SK-N-SH treated with all-trans-retinoic acid at 6 μM for 48 hours (cell line): ENCODE measurements around the gene CRTAP.

Source experiments
- ATAC-seq: fragments of 200-7000 bp; cut with Tn5 transposase; 3 replicates; pipeline ENCODE4 v1.9.1; 2020; ENCODE audit warnings: mild to moderate bottlenecking, moderate library complexity
- ARNTL ChIP-seq: fragments of 450-650 bp; formaldehyde crosslinking; IDR thresholded peaks from 2 replicates; pipeline ENCODE4 v1.5.0; 2020; ENCODE audit warnings: low read depth, mild to moderate bottlenecking, moderate library complexity, borderline replicate concordance
- BACH2 ChIP-seq: fragments of 250-450 bp; sonication (Bioruptor Pico); IDR thresholded peaks from 2 replicates; pipeline ENCODE4 v1.9.0; 2021; ENCODE audit warnings: mild to moderate bottlenecking, borderline replicate concordance
- CSDC2 ChIP-seq: fragments of 250-450 bp; sonication (Bioruptor Pico); IDR thresholded peaks from 2 replicates; pipeline ENCODE4 v1.5.0; 2020; ENCODE audit warnings: mild to moderate bottlenecking, moderate library complexity
- GLIS3 ChIP-seq: fragments of 250-450 bp; sonication (Bioruptor Pico); IDR thresholded peaks from 2 replicates; pipeline ENCODE4 v1.5.0; 2020; ENCODE audit warnings: mild to moderate bottlenecking, moderate library complexity
- ISL1 ChIP-seq: fragments of 250-450 bp; sonication (Bioruptor Pico); IDR thresholded peaks from 2 replicates; pipeline ENCODE4 v2.1.2; 2022; ENCODE audit warnings: mild to moderate bottlenecking, moderate library complexity
- POU6F1 ChIP-seq: fragments of 250-450 bp; sonication (Bioruptor Pico); IDR thresholded peaks from 2 replicates; pipeline ENCODE4 v1.8.0; 2021; ENCODE audit warnings: low read depth, mild to moderate bottlenecking, moderate library complexity, borderline replicate concordance
- RARB ChIP-seq: fragments of 250-450 bp; sonication (Bioruptor Pico); IDR thresholded peaks from 2 replicates; pipeline ENCODE4 v1.8.0; 2021; ENCODE audit warnings: mild to moderate bottlenecking, moderate library complexity
- SNAI2 ChIP-seq: fragments of 250-450 bp; sonication (Bioruptor Pico); IDR thresholded peaks from 2 replicates; pipeline ENCODE4 v1.5.0; 2020; ENCODE audit warnings: mild to moderate bottlenecking, moderate library complexity
- TCF4 ChIP-seq: fragments of 250-450 bp; sonication (Bioruptor Pico); IDR thresholded peaks from 2 replicates; pipeline ENCODE4 v1.8.0; 2021; ENCODE audit warnings: mild to moderate bottlenecking, moderate library complexity, borderline replicate concordance
- TOX ChIP-seq: fragments of 250-450 bp; sonication (Bioruptor Pico); IDR thresholded peaks from 2 replicates; pipeline ENCODE4 v1.8.0; 2021; ENCODE audit warnings: mild to moderate bottlenecking, moderate library complexity, borderline replicate concordance
- TSHZ2 ChIP-seq: fragments of 250-450 bp; sonication (Bioruptor Pico); IDR thresholded peaks from 2 replicates; pipeline ENCODE4 v1.5.0; 2020; ENCODE audit warnings: mild to moderate bottlenecking, moderate library complexity
- ZC3H10 ChIP-seq: fragments of 250-450 bp; sonication (Bioruptor Pico); IDR thresholded peaks from 2 replicates; pipeline ENCODE4 v1.5.1; 2021; ENCODE audit warnings: mild to moderate bottlenecking, moderate library complexity
- ZFP3 ChIP-seq: fragments of 250-450 bp; sonication (Bioruptor Pico); IDR thresholded peaks from 2 replicates; pipeline ENCODE4 v1.5.0; 2020; ENCODE audit warnings: mild to moderate bottlenecking, moderate library complexity
- ZFP30 ChIP-seq: fragments of 450-650 bp; formaldehyde crosslinking; IDR thresholded peaks from 2 replicates; pipeline ENCODE4 v1.5.0; 2022; ENCODE audit warnings: mild to moderate bottlenecking, moderate library complexity
- ZNF565 ChIP-seq: fragments of 450-650 bp; formaldehyde crosslinking; conservative IDR thresholded peaks from 2 replicates; pipeline ENCODE4 v1.5.0; 2020; ENCODE audit warnings: low read depth, mild to moderate bottlenecking, moderate library complexity
- TF ChIP-seq, protein P1 (sequence below): fragments of 250-450 bp; sonication (Bioruptor Pico); IDR thresholded peaks from 2 replicates; pipeline ENCODE4 v1.8.0; 2020; ENCODE audit warnings: mild to moderate bottlenecking, moderate library complexity, borderline replicate concordance
- TF ChIP-seq, protein P2 (sequence below): fragments of 250-450 bp; sonication (Bioruptor Pico); IDR thresholded peaks from 2 replicates; pipeline ENCODE4 v1.5.1; 2020; ENCODE audit warnings: low read depth, mild to moderate bottlenecking, moderate library complexity
- TF ChIP-seq, protein P3 (sequence below): fragments of 250-450 bp; sonication (Bioruptor Pico); IDR thresholded peaks from 2 replicates; pipeline ENCODE4 v1.5.1; 2021; ENCODE audit warnings: mild to moderate bottlenecking, moderate library complexity

The CRTAP gene

DNA sequence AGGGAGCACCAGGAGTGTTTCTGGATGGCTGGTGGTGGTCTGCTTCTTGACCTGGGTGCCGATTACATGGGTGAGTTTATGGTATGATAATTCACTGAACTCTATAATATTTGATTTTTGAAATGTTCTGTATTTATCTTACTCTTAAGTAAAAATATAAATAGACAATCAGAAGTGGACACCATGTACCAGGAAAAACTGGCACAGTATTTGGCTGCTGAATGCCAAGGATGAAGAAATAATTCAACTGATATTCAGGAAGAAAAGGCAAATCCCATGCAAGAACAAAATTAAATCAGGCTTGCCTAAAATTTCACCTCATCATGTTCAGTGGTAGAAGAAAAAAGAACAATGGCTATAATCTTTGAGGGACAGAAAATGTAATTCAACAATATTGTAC is 51.6 kb downstream of the CRTAP start (continued):
- TF ChIP-seq, protein P1, sequence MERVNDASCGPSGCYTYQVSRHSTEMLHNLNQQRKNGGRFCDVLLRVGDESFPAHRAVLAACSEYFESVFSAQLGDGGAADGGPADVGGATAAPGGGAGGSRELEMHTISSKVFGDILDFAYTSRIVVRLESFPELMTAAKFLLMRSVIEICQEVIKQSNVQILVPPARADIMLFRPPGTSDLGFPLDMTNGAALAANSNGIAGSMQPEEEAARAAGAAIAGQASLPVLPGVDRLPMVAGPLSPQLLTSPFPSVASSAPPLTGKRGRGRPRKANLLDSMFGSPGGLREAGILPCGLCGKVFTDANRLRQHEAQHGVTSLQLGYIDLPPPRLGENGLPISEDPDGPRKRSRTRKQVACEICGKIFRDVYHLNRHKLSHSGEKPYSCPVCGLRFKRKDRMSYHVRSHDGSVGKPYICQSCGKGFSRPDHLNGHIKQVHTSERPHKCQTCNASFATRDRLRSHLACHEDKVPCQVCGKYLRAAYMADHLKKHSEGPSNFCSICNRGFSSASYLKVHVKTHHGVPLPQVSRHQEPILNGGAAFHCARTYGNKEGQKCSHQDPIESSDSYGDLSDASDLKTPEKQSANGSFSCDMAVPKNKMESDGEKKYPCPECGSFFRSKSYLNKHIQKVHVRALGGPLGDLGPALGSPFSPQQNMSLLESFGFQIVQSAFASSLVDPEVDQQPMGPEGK = no peak
- TF ChIP-seq TSHZ2 (no peak), RARB (CRISPR knock-in tag) (no peak)
- TF ChIP-seq, all 23 proteins: peak for 0

DNA sequence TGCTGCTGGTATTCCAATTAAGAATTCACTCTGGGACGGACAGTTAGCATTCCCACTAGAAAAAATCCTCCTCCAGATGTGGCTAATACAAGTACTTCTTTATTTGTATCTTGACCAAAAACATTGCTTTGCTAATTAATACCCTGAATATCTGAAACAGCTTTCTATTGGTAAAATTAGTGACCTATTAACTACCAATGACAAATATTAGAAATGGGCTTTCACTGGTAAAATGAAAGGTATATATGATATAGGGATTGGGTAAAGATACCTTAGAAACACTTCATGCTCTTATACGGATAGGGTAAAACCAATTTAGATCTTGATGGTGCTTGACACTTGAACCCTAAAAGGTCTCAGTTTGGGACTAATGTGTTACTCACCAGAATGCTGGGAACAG is 52.3 kb downstream of the CRTAP start:
- no peak for ATAC-seq

DNA sequence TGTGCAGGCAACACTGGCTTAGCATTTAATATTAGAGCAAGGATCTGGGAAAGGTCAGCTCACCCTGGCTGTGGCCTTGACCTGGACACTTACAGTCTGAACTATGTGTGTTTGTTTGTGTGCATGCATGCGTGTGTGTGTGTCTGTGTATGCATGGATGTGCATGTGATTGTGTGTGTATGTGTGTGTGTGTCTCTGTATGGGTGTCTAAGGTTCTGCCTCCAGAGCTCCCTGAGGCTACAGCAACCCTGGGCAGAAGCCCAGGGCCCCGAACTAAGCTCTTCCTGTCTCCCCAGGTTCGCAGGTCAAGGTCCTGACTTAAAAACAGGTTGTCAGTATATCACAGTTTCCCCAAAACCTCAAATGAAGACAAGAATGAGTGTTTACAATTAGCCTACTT is 53.5 kb downstream of the CRTAP start:
- ATAC-seq = no peak
- TF ChIP-seq, protein P2, sequence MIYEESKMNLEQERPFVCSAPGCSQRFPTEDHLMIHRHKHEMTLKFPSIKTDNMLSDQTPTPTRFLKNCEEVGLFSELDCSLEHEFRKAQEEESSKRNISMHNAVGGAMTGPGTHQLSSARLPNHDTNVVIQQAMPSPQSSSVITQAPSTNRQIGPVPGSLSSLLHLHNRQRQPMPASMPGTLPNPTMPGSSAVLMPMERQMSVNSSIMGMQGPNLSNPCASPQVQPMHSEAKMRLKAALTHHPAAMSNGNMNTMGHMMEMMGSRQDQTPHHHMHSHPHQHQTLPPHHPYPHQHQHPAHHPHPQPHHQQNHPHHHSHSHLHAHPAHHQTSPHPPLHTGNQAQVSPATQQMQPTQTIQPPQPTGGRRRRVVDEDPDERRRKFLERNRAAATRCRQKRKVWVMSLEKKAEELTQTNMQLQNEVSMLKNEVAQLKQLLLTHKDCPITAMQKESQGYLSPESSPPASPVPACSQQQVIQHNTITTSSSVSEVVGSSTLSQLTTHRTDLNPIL (CRISPR knock-in tag) = no peak
- no peak for TF ChIP-seq CSDC2 (CRISPR knock-in tag)
- TF ChIP-seq, protein P1 = no peak
- no peak for TF ChIP-seq SNAI2
- TF ChIP-seq POU6F1 (CRISPR knock-in tag) = no peak
- TF ChIP-seq, protein P3, sequence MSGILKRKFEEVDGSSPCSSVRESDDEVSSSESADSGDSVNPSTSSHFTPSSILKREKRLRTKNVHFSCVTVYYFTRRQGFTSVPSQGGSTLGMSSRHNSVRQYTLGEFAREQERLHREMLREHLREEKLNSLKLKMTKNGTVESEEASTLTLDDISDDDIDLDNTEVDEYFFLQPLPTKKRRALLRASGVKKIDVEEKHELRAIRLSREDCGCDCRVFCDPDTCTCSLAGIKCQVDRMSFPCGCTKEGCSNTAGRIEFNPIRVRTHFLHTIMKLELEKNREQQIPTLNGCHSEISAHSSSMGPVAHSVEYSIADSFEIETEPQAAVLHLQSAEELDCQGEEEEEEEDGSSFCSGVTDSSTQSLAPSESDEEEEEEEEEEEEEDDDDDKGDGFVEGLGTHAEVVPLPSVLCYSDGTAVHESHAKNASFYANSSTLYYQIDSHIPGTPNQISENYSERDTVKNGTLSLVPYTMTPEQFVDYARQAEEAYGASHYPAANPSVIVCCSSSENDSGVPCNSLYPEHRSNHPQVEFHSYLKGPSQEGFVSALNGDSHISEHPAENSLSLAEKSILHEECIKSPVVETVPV = no peak
- TF ChIP-seq TOX = no peak
- no peak for TF ChIP-seq ARNTL (CRISPR knock-in tag)

More for the DNA sequence above, 52.3 kb downstream of the CRTAP start:
- no peak for TF ChIP-seq ISL1 (CRISPR knock-in tag)
- TF ChIP-seq, protein P3 = no peak
- TF ChIP-seq ZFP3 (CRISPR knock-in tag) = no peak
- no peak for TF ChIP-seq BACH2 (CRISPR knock-in tag)
- no peak for TF ChIP-seq CSDC2 (CRISPR knock-in tag)

- peak; percentile 74 for ATAC-seq
- no peak for TF ChIP-seq TCF4 (CRISPR knock-in tag)
- no peak for TF ChIP-seq ZFP3 (CRISPR knock-in tag)
- TF ChIP-seq, protein P3 = no peak
- TF ChIP-seq ZNF565 (CRISPR knock-in tag) = no peak
- no peak for TF ChIP-seq RARB (CRISPR knock-in tag)
- TF ChIP-seq ZFP30 (CRISPR knock-in tag) = no peak
- no peak for TF ChIP-seq SNAI2
- TF ChIP-seq CSDC2 (CRISPR knock-in tag) = no peak
- TF ChIP-seq TOX = no peak
- no peak for TF ChIP-seq GLIS3 (CRISPR knock-in tag)
- TF ChIP-seq ISL1 (CRISPR knock-in tag) = no peak
- no peak for TF ChIP-seq POU6F1 (CRISPR knock-in tag)
- no peak for TF ChIP-seq ZC3H10 (CRISPR knock-in tag)
- TF ChIP-seq, all 23 proteins: peak for 0
Observed at GRCh38 chr3:33167716-33168336, 54.0 kb downstream of the CRTAP start.
